HCT116 (cell line): ENCODE data around the gene DIAPH3.

Experiments
- CBX3 ChIP-seq: IDR thresholded peaks from 2 replicates; pipeline ENCODE4 v1.6.1; 2012; ENCODE audit warnings: low read depth
- CEBPB ChIP-seq: IDR thresholded peaks from 2 replicates; pipeline ENCODE4 v1.6.1; 2012; ENCODE audit warnings: low read depth
- CTCF ChIP-seq, 3 experiments: fragments of 200-600 bp in 1 of 3; sonication (generic) in 1 of 3; IDR thresholded peaks in 2 of 3; conservative IDR thresholded peaks in 1 of 3; 2 replicates each; pipeline ENCODE4 v1.5.1; 2012 to 2017; ENCODE audit warnings: low read depth in 2 of 3, low read length in 2 of 3, antibody characterized with exemption in 1 of 3, borderline replicate concordance in 1 of 3, control low read depth in 1 of 3, mild to moderate bottlenecking in 1 of 3, mixed read lengths in 1 of 3, mixed run types in 1 of 3, moderate library complexity in 1 of 3; ENCODE audit not compliant: insufficient read depth in 1 of 3
- EZH2 ChIP-seq: fragments of 200-600 bp; sonication (generic); IDR thresholded peaks from 2 replicates; pipeline ENCODE4 v1.6.1; 2017; ENCODE audit warnings: antibody characterized with exemption, mixed run types
- POLR2A ChIP-seq: IDR thresholded peaks from 2 replicates; pipeline ENCODE4 v1.7.0; 2011; ENCODE audit warnings: borderline replicate concordance; ENCODE audit not compliant: insufficient read depth, insufficient read length; ENCODE audit errors: extremely low read depth
- POLR2AphosphoS5 ChIP-seq: IDR thresholded peaks from 2 replicates; pipeline ENCODE4 v1.6.1; 2011; ENCODE audit warnings: mild to moderate bottlenecking, low read depth, low read length, moderate library complexity
- SIN3A ChIP-seq: IDR thresholded peaks from 2 replicates; pipeline ENCODE4 v1.6.1; 2012; ENCODE audit warnings: low read depth
- YY1 ChIP-seq: IDR thresholded peaks from 2 replicates; pipeline ENCODE4 v1.6.1; 2011; ENCODE audit warnings: low read length, low read depth, moderate library complexity, mild to moderate bottlenecking; ENCODE audit not compliant: insufficient replicate concordance; ENCODE audit errors: extremely low read depth
- ZBTB33 ChIP-seq: IDR thresholded peaks from 2 replicates; pipeline ENCODE4 v1.6.1; 2011; ENCODE audit warnings: mild to moderate bottlenecking, low read length, moderate library complexity; ENCODE audit not compliant: insufficient replicate concordance; ENCODE audit errors: extremely low read depth
- ZFX ChIP-seq: fragments of 450-650 bp; IDR thresholded peaks from 2 replicates; pipeline ENCODE4 v1.6.1; 2017
- ZNF274 ChIP-seq: fragments of 200-500 bp; sonication (Bioruptor generic); IDR thresholded peaks from 2 replicates; pipeline ENCODE4 v1.6.1; 2014; ENCODE audit warnings: mild to moderate bottlenecking, low read depth, low read length, inconsistent platforms
- TF ChIP-seq, protein P1 (sequence below): IDR thresholded peaks from 2 replicates; pipeline ENCODE4 v1.6.1; 2012; ENCODE audit warnings: low read depth

- TF ChIP-seq CTCF (IDR thresholded peaks at IDR 0.05 in 2 of 3, conservative IDR thresholded peaks at IDR 0.05 in 1 of 3; ENCODE audit: borderline replicate concordance in 1 of 3, insufficient read depth in 1 of 3, low read depth in 2 of 3, low read length in 2 of 3) (peak in 1 of 3 experiments; percentile 39; a peak in 3 of 6 replicates), POLR2AphosphoS5 (no peak), EZH2 (no peak), CBX3 (no peak), ZBTB33 (no peak), ZFX (no peak), POLR2A (no peak), SIN3A (no peak), YY1 (no peak), ZNF274 (no peak), CEBPB (no peak)
- TF ChIP-seq, protein P1, sequence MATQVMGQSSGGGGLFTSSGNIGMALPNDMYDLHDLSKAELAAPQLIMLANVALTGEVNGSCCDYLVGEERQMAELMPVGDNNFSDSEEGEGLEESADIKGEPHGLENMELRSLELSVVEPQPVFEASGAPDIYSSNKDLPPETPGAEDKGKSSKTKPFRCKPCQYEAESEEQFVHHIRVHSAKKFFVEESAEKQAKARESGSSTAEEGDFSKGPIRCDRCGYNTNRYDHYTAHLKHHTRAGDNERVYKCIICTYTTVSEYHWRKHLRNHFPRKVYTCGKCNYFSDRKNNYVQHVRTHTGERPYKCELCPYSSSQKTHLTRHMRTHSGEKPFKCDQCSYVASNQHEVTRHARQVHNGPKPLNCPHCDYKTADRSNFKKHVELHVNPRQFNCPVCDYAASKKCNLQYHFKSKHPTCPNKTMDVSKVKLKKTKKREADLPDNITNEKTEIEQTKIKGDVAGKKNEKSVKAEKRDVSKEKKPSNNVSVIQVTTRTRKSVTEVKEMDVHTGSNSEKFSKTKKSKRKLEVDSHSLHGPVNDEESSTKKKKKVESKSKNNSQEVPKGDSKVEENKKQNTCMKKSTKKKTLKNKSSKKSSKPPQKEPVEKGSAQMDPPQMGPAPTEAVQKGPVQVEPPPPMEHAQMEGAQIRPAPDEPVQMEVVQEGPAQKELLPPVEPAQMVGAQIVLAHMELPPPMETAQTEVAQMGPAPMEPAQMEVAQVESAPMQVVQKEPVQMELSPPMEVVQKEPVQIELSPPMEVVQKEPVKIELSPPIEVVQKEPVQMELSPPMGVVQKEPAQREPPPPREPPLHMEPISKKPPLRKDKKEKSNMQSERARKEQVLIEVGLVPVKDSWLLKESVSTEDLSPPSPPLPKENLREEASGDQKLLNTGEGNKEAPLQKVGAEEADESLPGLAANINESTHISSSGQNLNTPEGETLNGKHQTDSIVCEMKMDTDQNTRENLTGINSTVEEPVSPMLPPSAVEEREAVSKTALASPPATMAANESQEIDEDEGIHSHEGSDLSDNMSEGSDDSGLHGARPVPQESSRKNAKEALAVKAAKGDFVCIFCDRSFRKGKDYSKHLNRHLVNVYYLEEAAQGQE = no peak
These were observed 5.7 kb upstream of the DIAPH3 start for GRCh38 chr13:60169239-60170031.
